Measurements from ENCODE around the gene VPS37B.

Gene VPS37B

DNA sequence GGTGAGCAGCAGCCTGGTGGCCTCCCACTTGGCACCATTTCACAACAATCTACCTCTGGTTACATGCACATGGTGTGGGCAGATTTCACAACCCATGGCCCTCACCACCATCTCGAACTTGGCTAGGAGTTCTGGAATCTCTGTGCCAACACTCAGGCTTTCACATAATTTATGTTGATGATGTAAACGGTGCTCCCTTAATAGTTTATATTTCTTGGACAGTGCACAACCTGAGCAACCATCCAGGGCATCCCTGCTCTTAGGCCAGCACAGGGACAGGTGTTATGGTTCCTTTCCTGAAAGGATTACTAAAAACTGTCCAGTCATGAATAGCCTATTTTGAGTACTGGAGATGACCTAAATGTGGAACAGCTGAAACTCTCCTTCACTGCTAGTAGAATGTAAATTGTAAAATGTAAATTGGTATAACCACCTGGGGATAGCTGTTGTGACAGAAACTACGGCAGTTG is 41.7 kb upstream of the VPS37B start:
- no peak overlapping the region for H3K4me3 ChIP-seq (ENCODE audit: low read depth, low read length)
- DNase-seq (ENCODE audit: low read depth): no peak
- TF ChIP-seq, protein P1, sequence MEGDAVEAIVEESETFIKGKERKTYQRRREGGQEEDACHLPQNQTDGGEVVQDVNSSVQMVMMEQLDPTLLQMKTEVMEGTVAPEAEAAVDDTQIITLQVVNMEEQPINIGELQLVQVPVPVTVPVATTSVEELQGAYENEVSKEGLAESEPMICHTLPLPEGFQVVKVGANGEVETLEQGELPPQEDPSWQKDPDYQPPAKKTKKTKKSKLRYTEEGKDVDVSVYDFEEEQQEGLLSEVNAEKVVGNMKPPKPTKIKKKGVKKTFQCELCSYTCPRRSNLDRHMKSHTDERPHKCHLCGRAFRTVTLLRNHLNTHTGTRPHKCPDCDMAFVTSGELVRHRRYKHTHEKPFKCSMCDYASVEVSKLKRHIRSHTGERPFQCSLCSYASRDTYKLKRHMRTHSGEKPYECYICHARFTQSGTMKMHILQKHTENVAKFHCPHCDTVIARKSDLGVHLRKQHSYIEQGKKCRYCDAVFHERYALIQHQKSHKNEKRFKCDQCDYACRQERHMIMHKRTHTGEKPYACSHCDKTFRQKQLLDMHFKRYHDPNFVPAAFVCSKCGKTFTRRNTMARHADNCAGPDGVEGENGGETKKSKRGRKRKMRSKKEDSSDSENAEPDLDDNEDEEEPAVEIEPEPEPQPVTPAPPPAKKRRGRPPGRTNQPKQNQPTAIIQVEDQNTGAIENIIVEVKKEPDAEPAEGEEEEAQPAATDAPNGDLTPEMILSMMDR (IDR thresholded peaks at IDR 0.05; ENCODE audit: control insufficient read depth, extremely low read depth, insufficient read depth): no peak

- DNase-seq (ENCODE audit: low read depth): no peak
- no peak overlapping the region for H3K4me3 ChIP-seq (ENCODE audit: low read depth, low read length)
- TF ChIP-seq, protein P1 (IDR thresholded peaks at IDR 0.05; ENCODE audit: control insufficient read depth, extremely low read depth, insufficient read depth): no peak
Measured at GRCh38 chr12:122935318-122935717, 39.4 kb upstream of the VPS37B start.

DNA sequence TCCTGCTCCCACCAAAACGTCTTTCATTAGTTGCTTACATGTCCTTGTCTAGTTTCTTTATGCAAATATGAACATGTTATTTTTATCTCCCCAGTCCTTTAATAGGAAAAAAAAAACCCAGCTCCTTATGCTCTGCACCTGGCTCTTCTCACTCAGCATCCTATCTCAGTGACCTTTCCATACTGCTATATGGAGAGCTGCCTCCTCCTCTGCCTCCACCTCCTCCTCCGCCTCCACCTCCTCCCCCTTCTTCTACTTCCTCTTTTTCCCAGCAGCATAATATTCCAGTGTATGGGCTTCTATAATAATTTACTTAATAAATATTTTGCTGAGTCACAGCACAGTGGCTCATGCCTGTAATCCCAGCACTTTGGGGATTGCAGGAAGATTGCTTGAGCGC is 38.8 kb upstream of the VPS37B start:
- no peak for DNase-seq (ENCODE audit: low read depth)
- no peak overlapping the region for H3K4me3 ChIP-seq (ENCODE audit: low read depth, low read length)
- TF ChIP-seq, protein P1 (IDR thresholded peaks at IDR 0.05; ENCODE audit: control insufficient read depth, extremely low read depth, insufficient read depth): no peak

- TF ChIP-seq, protein P1 (IDR thresholded peaks at IDR 0.05; ENCODE audit: control insufficient read depth, extremely low read depth, insufficient read depth): no peak
- no peak overlapping the region for H3K4me3 ChIP-seq (ENCODE audit: low read depth, low read length)
- DNase-seq (ENCODE audit: low read depth): no peak
Measured at GRCh38 chr12:122932207-122932606, 36.3 kb upstream of the VPS37B start.

GRCh38 chr12:122929812-122930211 is 33.9 kb upstream of the VPS37B start:
- no peak overlapping the region for H3K4me3 ChIP-seq (ENCODE audit: low read depth, low read length)
- no peak for DNase-seq (ENCODE audit: low read depth)
- TF ChIP-seq, protein P1 (IDR thresholded peaks at IDR 0.05; ENCODE audit: control insufficient read depth, extremely low read depth, insufficient read depth): no peak

DNA sequence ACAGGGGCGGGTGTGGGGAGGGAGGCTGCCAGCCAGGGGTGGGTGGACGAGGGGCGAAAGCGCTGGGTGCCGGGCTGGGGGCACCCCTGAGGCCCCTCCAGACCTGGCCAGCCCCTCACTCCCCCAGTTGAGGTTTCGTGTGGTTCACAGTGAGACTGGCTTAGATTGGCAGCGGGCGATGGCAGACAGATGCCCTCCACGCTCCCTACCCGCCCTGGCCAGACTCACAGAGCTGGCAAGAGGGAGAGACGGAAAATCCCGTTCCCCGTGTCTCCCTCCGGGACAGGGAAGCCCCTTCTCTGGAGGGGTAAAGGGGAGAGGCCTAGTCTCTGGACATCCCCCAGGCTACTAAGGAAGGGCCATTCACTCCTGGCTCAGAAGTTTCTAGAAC is 33.2 kb upstream of the VPS37B start:
- TF ChIP-seq, protein P1 (IDR thresholded peaks at IDR 0.05; ENCODE audit: control insufficient read depth, extremely low read depth, insufficient read depth): no peak
- no peak overlapping the region for H3K4me3 ChIP-seq (ENCODE audit: low read depth, low read length)
- no peak for DNase-seq (ENCODE audit: low read depth)

- TF ChIP-seq, protein P1 (IDR thresholded peaks at IDR 0.05; ENCODE audit: control insufficient read depth, extremely low read depth, insufficient read depth): no peak
- no peak for DNase-seq (ENCODE audit: low read depth)
- no peak overlapping the region for H3K4me3 ChIP-seq (ENCODE audit: low read depth, low read length)
Measured at GRCh38 chr12:122928404-122929147, 32.7 kb upstream of the VPS37B start.

Data from LNCaP clone FGC (cell line).